ENCODE measurements around the gene LMX1B.

The LMX1B gene

GRCh38 chr9:126628969-126629674 is 15.4 kb downstream of the LMX1B start:
- Histone ChIP-seq H3K79me2 (ENCODE audit: control insufficient read depth, low read length) (no peaks in the 10 kb centered on the region), H3K4me3 (ENCODE audit: low read length) (no peak overlapping the region), H3K27me3 (ENCODE audit: control insufficient read depth, low read length) (peaks cover 53% of the 10 kb centered on the region), H3K4me1 (ENCODE audit: control insufficient read depth, low read length) (peaks cover 3% of the 10 kb centered on the region; the same call in 1 of the 2 replicates), H4K20me1 (ENCODE audit: control insufficient read depth, insufficient read depth, low read depth, low read length) (no peaks in the 10 kb centered on the region), H3K27ac (ENCODE audit: low read depth, low read length) (no peak overlapping the region), H3K4me2 (ENCODE audit: low read length) (no peak overlapping the region), H3K36me3 (ENCODE audit: control insufficient read depth, low read length) (no peaks in the 10 kb centered on the region), H3K9me3 (ENCODE audit: control insufficient read depth, insufficient read depth, low read length) (no peaks in the 10 kb centered on the region), H3K9me2 (replicated peaks; ENCODE audit: control insufficient read depth, low read length) (no peaks in the 10 kb centered on the region), H3F3A (ENCODE audit: control insufficient read depth, insufficient read depth) (no peaks in the 10 kb centered on the region)
- TF ChIP-seq EZH2phosphoT487 (IDR thresholded peaks at IDR 0.05; ENCODE audit: borderline replicate concordance, low read length) (no peak), CTCF (IDR thresholded peaks at IDR 0.05; ENCODE audit: low read depth, low read length, poor library complexity, severe bottlenecking) (no peak)

- no peaks in the 10 kb centered on the region for H4K20me1 ChIP-seq (ENCODE audit: control insufficient read depth, insufficient read depth, low read depth, low read length)
- peaks cover 41% of the 10 kb centered on the region for H3K27me3 ChIP-seq (ENCODE audit: control insufficient read depth, low read length)
- H3K27ac ChIP-seq (ENCODE audit: low read depth, low read length): no peak overlapping the region
- H3K4me3 ChIP-seq (ENCODE audit: low read length): no peak overlapping the region
- no peaks in the 10 kb centered on the region for H3F3A ChIP-seq (ENCODE audit: control insufficient read depth, insufficient read depth)
- no peaks in the 10 kb centered on the region for H3K36me3 ChIP-seq (ENCODE audit: control insufficient read depth, low read length)
- H3K79me2 ChIP-seq (ENCODE audit: control insufficient read depth, low read length): no peaks in the 10 kb centered on the region
- TF ChIP-seq CTCF (IDR thresholded peaks at IDR 0.05; ENCODE audit: low read depth, low read length, poor library complexity, severe bottlenecking) (no peak), EZH2phosphoT487 (IDR thresholded peaks at IDR 0.05; ENCODE audit: borderline replicate concordance, low read length) (no peak)
- peaks cover 3% of the 10 kb centered on the region; the same call in 1 of the 2 replicates for H3K4me1 ChIP-seq (ENCODE audit: control insufficient read depth, low read length)
- no peak overlapping the region for H3K4me2 ChIP-seq (ENCODE audit: low read length)
- no peaks in the 10 kb centered on the region for H3K9me2 ChIP-seq (replicated peaks; ENCODE audit: control insufficient read depth, low read length)
- no peaks in the 10 kb centered on the region for H3K9me3 ChIP-seq (ENCODE audit: control insufficient read depth, insufficient read depth, low read length)
Measured at GRCh38 chr9:126630458-126631237, 16.9 kb downstream of the LMX1B start.

GRCh38 chr9:126631254-126631653 is 17.5 kb downstream of the LMX1B start:
- no peaks in the 10 kb centered on the region for H4K20me1 ChIP-seq (ENCODE audit: control insufficient read depth, insufficient read depth, low read depth, low read length)
- H3K36me3 ChIP-seq (ENCODE audit: control insufficient read depth, low read length): no peaks in the 10 kb centered on the region
- H3K9me3 ChIP-seq (ENCODE audit: control insufficient read depth, insufficient read depth, low read length): no peaks in the 10 kb centered on the region
- no peak for TF ChIP-seq EZH2phosphoT487 (IDR thresholded peaks at IDR 0.05; ENCODE audit: borderline replicate concordance, low read length)
- TF ChIP-seq CTCF (IDR thresholded peaks at IDR 0.05; ENCODE audit: low read depth, low read length, poor library complexity, severe bottlenecking): no peak
- H3K4me2 ChIP-seq (ENCODE audit: low read length): no peak overlapping the region
- no peak overlapping the region for H3K27ac ChIP-seq (ENCODE audit: low read depth, low read length)
- H3K79me2 ChIP-seq (ENCODE audit: control insufficient read depth, low read length): no peaks in the 10 kb centered on the region
- H3K27me3 ChIP-seq (ENCODE audit: control insufficient read depth, low read length): peaks cover 35% of the 10 kb centered on the region
- no peaks in the 10 kb centered on the region for H3F3A ChIP-seq (ENCODE audit: control insufficient read depth, insufficient read depth)
- peaks cover 3% of the 10 kb centered on the region; the same call in 1 of the 2 replicates for H3K4me1 ChIP-seq (ENCODE audit: control insufficient read depth, low read length)
- H3K9me2 ChIP-seq (replicated peaks; ENCODE audit: control insufficient read depth, low read length): no peaks in the 10 kb centered on the region
- H3K4me3 ChIP-seq (ENCODE audit: low read length): no peak overlapping the region
